ENCODE measurements around the gene OR51B2.

OR51B2 gene

GRCh38 chr11:5283882-5284281 lies 40.2 kb downstream of the OR51B2 start:
- DNase-seq (ENCODE audit: low read depth in 2 of 2), result no peak

- DNase-seq (ENCODE audit: low read depth in 2 of 2), result no peak
Observed at GRCh38 chr11:5283086-5283485, 41.0 kb downstream of the OR51B2 start.

GRCh38 chr11:5282628-5283027 lies 41.5 kb downstream of the OR51B2 start:
- DNase-seq (ENCODE audit: low read depth in 2 of 2), result no peak

GRCh38 chr11:5281596-5281995 lies 42.5 kb downstream of the OR51B2 start:
- no peak for DNase-seq (ENCODE audit: low read depth in 2 of 2)

- DNase-seq (ENCODE audit: low read depth in 2 of 2), result no peak
Observed at GRCh38 chr11:5280582-5281102, 43.5 kb downstream of the OR51B2 start.

GRCh38 chr11:5279471-5280090 lies 44.5 kb downstream of the OR51B2 start:
- no peak for DNase-seq (ENCODE audit: low read depth in 2 of 2)

GRCh38 chr11:5277807-5278382 lies 46.2 kb downstream of the OR51B2 start:
- DNase-seq (ENCODE audit: low read depth in 2 of 2), result no peak

- no peak for DNase-seq (ENCODE audit: low read depth in 2 of 2)
Observed at GRCh38 chr11:5276697-5277096, 47.4 kb downstream of the OR51B2 start.

GRCh38 chr11:5275369-5276110 lies 48.6 kb downstream of the OR51B2 start:
- DNase-seq (ENCODE audit: low read depth in 2 of 2), result no peak

GRCh38 chr11:5274395-5274794 lies 49.7 kb downstream of the OR51B2 start:
- no peak for DNase-seq (ENCODE audit: low read depth in 2 of 2)
